GM18519 (cell line): ENCODE results near the gene NRXN2.

ENCODE experiments used
- ATAC-seq: cut with Tn5 transposase; IDR thresholded peaks from one replicate; pipeline ENCODE4 v1.9.1; 2021; ENCODE audit warnings: mild to moderate bottlenecking, moderate library complexity; ENCODE audit not compliant: unreplicated experiment, low FRiP score

Gene NRXN2

DNA sequence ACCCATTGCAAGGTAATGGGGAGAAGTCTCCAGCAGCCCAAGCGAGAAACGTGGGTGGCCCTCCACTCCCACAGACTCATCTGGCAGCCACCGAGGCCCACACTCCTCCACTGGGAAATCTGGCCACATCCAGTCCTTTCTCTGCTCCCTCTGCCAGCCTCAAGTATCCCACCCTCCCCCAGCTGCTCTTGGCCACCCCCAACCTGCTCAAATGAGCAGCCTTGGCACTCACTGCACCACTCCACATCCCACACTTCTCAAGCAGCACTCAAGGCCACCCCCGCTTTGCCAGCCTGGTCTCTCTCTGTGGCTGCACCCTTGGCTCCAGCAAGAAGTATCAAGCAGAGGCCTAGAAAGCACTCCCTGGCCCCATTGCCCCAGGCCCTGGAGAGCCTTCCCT is 103.8 kb downstream of the NRXN2 start:
- ATAC-seq: no peak

DNA sequence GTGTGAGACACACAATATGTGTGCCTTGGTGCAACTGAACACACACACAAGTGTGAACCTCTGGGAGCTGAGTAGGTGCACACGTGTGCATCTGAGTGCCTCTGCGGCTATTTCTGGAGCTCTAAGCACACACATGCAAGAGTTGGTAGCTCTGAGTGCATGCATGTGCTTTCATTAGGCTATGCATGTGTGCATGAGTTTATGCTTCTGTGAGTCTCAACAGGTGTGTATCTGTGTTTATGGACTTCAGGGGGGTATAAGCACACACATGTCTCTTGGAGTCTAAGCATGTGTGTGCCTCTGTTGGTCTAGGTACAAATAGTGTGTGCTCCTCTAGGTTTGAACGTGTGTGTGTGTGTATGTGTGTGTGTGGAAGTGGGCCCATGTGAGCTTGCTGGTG is 106.2 kb downstream of the NRXN2 start:
- ATAC-seq: no peak

DNA sequence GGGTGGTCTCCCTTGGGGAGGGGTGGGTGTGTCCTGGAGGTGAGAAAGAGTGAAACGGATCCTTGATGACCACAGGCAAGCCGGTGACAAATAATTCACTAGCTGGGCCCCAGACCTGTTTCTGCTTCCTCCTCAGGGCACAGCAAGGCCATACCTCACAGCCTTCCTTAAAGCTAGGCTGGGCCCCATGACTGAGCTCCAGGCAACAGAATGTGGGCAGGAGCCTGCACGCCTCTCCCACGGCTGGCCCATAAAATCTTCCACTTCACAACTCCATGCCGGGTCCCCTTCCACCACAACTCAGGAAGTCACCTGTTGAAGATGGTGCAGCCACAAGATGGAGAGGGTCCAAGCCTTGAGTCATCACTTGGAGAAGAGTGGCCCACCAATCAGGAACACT is 108.1 kb downstream of the NRXN2 start:
- no peak for ATAC-seq

- no peak for ATAC-seq
These were observed 109.3 kb downstream of the NRXN2 start for GRCh38 chr11:64613648-64614047.

DNA sequence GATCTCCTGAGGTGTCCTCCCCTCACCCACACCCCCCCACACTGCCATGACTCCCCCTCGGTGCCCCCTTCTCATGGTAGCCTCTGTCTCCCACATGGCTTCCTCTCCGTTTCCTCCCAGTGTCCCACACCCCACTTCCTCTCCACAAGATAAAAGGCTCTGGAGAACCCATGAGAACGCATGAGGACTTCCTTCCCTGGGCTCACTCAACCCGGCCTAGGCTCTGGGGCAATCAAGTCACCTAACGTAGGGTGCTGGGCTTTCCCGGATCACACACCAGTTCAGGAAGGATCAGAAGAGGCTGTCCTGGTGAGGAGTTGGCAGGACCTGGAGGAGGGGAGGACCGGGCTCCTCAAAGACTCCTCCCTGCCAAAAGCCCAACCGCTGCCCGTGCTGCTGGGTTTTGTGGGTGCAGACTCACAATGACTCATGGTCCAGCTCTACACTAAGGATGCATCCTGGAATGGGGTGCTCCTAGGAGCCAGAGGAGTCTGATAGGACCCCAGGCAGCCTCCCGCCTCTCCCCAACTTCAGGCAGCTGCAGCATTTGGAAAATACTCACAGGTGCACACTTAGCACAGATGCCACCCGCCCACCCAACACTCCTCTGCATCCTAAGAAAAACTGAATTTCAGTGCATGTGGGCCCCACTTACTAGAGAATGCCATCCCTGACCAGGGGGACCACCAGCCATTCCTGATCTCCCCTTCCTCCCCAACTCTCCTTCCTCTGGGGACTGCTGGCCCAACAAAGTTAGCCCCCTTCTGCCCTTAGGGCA is 110.9 kb downstream of the NRXN2 start:
- ATAC-seq: no peak

DNA sequence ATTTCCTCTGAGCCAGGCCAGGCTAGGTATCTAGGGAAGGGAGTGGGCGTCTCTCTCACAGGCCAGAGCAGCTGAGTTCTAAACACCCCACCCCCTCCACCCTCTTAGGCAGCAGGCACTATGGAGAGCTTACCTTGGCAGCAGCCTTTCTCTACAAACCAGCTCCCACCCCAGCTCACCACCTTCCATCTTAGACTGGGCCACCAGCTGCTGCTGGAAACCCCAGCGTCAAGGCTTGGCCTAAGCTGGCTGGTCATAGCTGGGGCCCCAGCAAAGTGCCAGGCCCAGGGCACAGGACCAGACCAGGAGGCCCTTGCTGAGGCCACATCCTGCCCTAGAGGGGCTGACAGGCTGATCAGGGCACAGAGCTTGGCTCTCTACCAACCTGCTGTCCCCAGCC is 111.8 kb downstream of the NRXN2 start:
- no peak for ATAC-seq

DNA sequence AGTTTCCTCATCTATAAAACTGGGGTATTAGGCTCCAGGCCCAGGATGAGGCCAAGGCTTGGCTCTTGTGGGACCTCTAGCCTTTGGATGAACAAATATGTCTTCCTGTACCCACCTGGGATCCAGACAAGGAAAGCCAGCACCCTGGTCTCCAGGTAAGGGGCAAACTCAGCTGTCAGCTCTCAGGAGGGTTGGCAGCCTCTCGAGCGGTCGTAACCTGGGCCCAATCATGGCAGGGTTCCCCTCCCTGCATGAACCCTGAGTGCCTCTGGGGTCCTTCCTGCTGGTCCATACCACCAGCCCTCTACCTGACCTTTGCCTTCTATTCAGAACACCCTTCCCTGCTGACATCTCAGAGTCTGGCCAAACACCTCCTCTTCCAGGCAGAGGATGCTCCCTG is 112.4 kb downstream of the NRXN2 start:
- no peak for ATAC-seq

DNA sequence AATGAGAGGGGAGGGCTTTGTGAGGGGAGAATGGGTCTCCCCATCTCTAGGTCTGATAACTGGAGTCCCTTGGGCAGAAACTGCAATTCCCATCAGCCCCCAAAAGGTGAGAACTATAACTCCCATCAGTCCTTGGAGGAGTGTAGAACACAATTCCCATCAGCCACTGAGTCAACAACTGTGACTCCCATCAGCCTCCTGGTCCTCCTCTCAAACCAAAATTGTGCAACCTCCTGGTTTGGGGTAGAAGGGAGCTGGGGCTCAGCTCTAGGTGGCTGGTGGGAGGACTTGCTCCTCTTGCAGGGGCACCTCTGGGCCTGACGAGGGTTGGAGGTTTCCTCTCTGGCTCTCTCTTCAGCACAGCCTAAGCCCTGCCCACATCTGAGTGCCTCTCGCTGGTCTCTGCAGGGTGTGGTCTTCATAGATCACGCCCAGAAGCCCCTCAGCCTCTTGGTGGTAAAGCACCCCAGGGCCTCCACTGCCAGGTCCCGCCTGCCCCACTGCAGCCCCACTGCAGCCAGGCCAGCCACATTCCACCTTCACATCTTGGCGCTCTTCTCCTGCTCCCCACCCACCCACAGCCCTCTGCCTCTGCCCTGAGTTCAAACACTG is 113.5 kb downstream of the NRXN2 start:
- no peak for ATAC-seq

DNA sequence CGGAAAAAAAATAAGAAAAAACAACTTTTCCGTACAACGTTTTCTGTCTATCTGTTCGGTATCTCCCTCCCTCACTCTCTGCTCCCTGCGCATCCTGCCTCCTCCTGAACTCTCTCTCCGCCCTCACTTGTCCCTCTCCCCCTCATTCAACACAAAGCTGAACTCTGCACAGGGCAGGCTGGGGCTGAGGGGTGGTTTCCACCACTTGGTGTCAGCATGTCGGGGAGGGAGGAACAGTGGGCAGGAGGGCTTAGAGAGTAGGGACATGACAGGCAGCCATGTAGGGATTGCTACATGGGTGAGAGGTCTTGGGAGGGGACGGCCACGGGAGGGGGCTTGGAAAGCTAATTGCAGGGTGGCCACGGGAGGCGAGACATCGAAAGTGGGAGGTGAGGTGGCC is 114.4 kb downstream of the NRXN2 start:
- ATAC-seq: no peak

GRCh38 chr11:64608046-64608445 is 115.0 kb downstream of the NRXN2 start:
- ATAC-seq: no peak

DNA sequence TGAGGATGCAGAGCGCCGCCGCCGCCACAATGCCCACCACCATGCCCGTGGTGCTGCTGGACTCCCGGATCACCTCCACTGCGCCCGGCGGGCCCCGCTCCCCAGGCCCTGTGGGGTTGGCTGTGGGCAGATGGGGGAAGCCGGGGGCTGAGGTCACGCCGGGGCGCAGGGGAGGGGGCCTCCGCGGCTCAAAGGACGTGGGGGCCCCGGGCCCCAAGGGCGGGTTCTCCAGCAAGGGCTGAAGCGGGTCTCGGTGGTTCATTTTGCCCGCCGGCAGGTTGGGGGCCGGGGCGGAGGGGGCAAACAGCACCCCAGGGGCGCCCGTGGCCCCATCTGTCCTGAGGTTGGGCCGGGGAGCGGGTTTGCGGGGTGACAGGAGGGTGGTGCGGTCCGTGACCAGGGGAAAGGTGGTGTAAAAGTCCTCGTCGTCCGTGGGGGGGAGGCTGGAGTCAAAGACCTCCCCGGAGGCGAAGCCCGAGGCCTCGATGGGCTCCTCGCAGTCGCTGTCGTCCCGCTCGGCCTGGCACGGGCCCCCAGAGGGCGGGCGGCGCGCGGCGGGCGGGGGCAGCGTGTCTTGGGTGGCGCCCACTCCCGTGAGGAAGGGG is 115.5 kb downstream of the NRXN2 start:
- ATAC-seq: no peak

DNA sequence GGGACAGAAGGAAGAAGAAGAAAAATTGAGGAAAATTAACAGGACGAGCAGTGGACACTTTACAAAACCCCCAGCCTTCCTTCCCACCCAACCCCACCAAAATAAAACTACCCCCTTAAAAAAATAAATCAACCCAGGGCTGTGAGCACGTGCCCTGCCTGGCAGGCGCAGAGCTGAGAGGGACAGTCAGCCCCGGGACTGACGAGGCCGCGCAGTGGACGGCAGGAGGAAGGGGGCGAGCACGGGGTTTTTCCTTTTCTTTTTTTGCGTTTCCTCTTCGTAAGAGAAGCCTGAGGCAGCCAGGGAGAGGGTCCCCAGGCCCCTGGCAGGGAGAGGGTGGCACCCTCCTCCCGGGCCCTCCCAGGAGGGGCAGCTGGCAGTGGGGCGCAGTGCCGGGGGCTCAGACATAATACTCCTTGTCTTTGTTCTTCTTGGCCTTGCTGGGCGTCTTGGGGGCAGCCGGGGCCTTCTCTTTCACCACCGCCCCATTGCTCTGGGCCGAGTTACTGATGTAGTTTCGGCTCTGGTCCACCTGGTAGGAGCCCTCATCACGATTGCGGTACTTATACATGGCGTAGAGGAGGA is 116.1 kb downstream of the NRXN2 start:
- no peak for ATAC-seq

- no peak for ATAC-seq
These were observed 117.1 kb downstream of the NRXN2 start for GRCh38 chr11:64605656-64606585.

DNA sequence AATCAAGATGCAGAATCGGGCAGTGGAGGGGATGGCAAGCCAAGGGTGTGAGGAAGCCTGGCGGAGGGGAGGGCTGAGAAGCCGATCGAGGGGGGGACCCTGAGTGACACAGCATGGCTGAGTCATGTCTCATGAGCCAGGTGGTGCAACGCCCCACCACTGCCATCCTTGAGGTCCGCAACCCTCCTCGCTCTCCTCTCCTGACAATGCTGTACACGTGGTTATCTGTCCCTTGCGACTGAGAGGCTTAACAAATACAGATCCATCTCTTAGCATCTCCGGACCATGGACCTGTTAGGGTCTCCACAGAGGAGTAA is 117.8 kb downstream of the NRXN2 start:
- ATAC-seq: no peak

DNA sequence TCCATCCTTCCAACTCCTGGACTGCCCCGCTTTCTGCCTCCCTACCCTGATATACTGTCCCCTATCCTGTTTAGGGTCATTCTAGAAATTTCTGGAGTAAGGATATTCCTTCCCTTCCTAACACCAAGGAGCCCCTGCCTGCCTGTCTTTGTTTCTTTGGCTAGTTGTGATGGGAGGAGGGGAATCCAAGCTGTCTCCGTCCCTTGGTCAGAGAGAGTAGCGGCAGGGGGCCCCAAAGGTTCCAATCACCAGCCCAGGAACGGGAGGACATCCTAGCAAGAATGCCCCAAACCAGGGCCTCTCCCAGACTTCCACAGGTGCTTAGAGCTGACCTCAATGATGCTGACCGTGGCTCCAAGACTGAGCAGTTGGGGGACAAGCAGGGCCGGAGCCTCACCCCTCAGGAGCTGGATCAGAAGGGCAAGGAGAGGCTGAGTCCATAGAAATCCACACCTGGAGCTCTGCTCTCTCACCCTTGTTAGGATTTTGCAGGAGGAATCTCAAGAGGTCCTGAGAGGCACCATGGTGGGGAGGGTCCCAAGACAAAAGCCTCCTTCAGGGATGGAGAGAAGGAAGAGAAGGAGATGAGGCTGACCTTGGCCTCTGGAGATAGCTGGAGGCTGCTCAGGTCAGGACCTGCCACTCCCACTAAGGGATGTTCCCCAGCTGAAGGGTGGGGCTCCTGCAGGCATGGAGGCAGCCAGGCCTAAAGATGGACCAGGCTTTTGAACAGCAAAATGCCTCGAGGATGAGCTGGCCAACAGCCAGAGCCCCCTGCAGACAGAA is 118.3 kb downstream of the NRXN2 start:
- ATAC-seq: no peak

DNA sequence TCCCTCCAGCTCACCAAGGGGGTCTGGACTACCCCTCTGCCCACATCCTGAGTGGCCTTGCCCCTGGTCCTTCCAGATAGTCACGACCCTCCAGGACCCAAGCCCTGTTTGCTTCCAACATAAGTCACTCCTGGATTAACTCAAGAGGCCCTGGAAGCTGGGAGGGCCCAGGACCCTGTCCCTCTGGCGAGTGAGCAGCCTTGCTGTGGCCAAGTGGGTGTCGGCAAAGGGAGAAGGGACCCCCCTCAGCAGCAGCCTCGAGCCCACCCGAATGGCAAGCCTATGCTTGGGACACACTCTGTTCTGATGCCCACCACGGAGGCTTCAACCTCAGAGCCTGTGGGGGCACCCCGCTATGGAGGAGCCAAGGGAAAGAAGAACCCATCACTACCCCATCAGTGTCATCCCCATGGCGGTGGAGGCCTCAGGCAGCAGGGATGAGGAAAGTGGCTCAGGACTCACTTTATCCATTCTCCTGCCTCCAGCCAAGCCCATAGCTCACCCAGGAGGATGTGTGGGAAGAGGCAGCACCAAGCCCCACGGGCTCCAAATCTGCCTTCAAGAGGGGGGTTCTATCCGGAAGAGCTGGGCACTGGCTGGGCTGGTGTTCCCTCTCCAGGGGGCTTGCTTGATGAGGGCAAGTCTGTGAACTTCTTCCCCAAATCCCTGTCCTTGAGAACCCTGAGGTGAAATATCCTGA is 119.4 kb downstream of the NRXN2 start:
- ATAC-seq: no peak

DNA sequence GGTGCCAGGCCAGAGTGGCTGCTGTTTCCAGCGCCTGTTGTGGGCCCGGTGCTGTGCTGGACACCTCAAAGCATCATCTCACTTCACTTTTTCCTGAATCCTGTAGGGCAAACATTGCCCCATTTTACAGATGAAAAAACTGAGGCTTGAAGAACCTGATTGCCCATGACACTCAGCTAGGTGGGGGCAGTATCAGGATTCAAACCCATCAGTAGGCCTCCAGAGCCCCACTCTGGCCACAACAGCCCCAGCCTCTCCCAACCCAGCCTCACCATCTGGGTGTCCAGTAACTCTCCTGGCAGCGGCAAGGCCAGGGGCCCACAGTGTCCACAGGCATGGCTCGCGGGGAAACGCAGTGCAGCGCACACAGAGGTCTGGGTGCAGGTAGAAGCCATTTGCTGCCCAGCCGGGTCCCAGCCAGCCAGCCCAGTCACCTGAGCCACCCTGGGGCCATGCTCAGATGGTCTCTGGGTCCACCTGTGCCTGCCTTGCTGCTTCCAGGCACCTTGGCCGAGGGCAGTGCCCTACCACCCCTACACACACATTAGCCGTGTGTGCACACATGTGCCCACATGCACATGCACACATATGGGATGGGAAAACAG is 120.4 kb downstream of the NRXN2 start:
- no peak for ATAC-seq

DNA sequence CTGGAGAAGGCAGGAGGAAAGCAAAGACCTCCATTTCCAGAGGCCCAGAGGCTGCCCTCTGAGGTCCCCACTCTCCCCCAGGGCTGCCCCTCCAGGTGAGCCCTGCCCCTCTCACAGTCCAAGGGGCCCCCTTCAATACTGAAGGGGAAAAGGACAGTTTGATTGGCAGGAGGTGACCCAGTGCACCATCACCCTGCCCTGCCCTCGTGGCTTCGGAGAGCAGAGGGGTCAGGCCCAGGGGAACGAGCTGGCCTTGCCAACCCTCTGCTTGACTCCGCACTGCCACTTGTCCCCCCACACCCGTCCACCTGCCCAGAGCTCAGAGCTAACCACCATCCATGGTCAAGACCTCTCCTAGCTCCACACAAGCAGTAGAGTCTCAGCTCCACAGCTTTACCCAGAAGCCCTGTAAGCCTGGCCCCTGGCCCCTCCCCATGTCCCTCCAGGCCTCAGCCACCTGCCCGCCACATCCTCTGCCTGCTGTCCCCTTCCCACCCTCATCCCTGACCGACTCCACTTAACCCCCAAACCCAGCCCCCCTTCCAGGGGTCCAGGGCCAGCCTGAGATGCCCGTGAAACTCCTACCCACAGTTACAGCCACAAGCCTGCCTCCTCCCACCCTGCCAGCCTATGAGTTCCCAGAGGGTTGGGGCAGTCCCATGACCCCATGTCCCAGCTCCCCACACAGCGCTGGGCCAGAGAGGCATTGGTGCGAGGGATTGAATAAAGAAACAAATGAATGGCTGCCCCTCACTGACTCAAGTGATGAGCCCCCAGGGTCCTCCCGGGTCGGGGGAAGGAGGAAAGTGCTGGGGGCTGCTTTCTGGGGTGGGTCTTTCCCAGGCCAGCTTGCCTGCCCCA is 121.2 kb downstream of the NRXN2 start:
- ATAC-seq: no peak
